Measurements from ENCODE around the gene COLEC11.
"Not testable (repeated sequence)": the region's sequence is repeated elsewhere in the genome, so short reads cannot be mapped to it uniquely, and the experiment has no call there.

COLEC11 gene

GRCh38 chr2:3594493-3595281, at the start of gene COLEC11:
Gene COLEC11 (plus strand): TSS chr2:3595112. CDS start chr2:3604341, 9,229 bp downstream.
- DNase-seq (ENCODE audit: low spot score) = no peak

- no peak for DNase-seq (ENCODE audit: low spot score)
Measured at GRCh38 chr2:3545788-3546478, 49.0 kb upstream of the COLEC11 start.

DNA sequence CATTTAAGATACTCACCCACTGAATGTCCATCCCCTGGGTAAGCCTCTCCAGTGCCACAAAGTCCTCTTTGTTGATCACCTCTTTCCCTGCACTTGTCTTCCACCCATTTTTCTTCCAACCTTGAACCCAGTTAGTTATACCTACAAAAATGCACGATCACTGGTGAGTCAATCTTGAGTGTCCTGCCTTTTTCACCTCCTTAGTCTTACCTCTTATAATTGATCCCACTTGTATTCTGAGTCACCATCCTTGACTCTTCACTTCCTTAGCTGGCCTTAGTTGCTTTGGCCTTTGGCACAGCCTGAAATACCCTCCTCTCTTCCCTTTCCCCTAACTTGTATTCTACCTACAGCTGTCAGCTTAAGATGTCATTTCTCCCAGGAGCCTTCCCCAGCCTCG, 47.0 kb upstream of the COLEC11 start:
- no peak for DNase-seq (ENCODE audit: low spot score)

DNA sequence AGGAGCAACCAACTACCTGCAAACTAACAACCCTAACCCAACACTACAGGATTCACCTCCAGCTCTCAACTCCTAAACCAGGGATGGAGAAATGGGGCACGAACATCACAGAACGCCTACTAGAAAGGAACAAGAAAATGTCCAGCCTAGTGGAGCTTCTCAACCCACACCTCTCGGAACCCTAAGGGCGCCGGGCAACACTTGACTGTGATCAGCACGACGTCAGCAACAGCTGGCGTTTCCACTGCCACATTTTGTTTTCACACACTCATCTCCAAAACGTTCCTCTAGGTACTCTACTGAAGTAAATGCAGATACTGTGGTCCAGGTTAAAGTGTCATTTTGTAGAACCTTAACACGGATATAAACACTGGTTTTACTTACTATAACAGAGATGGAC, 41.0 kb upstream of the COLEC11 start:
- DNase-seq (ENCODE audit: low spot score) = no peak

- DNase-seq (ENCODE audit: low spot score) = no peak
Measured at GRCh38 chr2:3557639-3558204, 37.2 kb upstream of the COLEC11 start.

- peak; percentile 98 for DNase-seq (ENCODE audit: low spot score)
Measured at GRCh38 chr2:3558205-3559014, 36.5 kb upstream of the COLEC11 start, which contains the start of gene RNASEH1. Gene RNASEH1 (minus strand): TSS chr2:3558333. CDS start chr2:3558260, 73 bp downstream.

- no peak for DNase-seq (ENCODE audit: low spot score)
Measured at GRCh38 chr2:3563521-3563976, 31.4 kb upstream of the COLEC11 start.

- DNase-seq (ENCODE audit: low spot score) = no peak
Measured at GRCh38 chr2:3565117-3565516, 29.8 kb upstream of the COLEC11 start.

DNA sequence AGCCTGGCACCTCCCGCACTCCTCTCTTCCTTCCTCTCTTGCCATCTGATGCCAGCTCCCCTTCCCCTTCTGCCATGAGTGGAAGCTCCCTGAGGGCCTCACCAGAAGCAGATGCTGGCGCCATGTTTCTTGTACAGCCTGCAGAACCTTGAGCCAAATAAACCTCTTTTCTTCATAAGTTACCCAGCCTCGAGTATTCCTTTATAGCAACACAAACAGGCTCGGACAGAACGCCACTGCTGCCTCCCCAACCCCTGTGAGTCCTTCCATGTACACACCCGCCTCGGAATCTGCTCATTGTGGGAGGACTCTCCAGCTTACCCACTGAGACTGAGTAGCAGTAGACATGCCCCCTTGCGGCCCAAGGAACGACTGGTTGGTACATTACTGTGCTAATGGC, 28.1 kb upstream of the COLEC11 start:
- DNase-seq (ENCODE audit: low spot score) = no peak

- DNase-seq (ENCODE audit: low spot score) = not testable (repeated sequence)
Measured at GRCh38 chr2:3569656-3570055, 25.3 kb upstream of the COLEC11 start.

GRCh38 chr2:3571284-3571683, 23.6 kb upstream of the COLEC11 start:
- no peak for DNase-seq (ENCODE audit: low spot score)

DNA sequence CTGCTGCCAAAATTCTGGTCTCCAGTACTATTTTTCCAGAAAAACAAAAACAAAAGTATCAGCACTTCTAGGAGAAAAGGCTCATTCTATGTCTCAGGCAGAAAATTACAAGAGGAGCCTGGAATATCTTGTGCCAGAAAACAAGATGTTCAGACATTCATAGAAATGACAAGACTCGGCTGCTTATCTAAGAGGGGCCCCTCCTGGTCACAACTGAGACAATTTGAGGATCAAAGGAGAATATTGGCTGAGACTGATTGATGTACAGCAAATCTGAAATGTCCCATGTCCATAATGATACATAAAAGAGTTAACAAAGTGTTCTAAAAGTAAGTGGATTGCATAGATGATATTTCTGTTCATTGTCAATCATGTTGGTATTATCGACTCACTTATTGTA, 22.3 kb upstream of the COLEC11 start:
- DNase-seq (ENCODE audit: low spot score) = no peak

GRCh38 chr2:3574155-3574554, 20.8 kb upstream of the COLEC11 start:
- no peak for DNase-seq (ENCODE audit: low spot score)

DNA sequence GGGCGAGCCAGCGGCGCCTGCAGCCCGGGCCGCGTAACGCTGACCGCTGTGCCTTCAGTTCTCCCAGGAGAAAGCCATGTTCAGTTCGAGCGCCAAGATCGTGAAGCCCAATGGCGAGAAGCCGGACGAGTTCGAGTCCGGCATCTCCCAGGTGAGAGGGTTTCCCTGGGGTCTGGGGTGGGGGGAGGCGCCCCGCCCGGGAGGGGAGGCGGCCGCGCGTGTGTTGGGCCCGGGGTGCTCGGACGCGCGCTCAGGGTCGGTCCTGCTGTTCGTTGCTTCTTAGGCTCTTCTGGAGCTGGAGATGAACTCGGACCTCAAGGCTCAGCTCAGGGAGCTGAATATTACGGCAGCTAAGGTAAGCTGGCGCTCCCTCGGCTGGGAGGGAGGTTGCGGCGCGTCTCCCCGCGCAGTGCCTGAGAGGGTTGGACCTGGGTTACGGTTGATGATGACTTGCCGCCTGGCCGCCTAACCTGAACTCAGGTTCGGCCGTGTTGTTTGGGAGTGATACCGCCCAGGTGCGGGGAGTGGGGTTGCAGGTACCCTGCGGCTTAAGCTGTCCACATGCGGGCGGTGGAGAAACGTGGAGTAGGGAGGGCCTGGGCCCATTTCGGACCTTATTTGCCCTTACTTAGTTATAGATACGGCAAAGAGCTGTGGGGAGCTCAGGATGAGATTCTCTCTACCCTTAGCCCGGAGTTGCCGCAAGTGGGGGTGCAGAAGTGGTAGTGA, 19.2 kb upstream of the COLEC11 start:
- no peak for DNase-seq (ENCODE audit: low spot score)

DNA sequence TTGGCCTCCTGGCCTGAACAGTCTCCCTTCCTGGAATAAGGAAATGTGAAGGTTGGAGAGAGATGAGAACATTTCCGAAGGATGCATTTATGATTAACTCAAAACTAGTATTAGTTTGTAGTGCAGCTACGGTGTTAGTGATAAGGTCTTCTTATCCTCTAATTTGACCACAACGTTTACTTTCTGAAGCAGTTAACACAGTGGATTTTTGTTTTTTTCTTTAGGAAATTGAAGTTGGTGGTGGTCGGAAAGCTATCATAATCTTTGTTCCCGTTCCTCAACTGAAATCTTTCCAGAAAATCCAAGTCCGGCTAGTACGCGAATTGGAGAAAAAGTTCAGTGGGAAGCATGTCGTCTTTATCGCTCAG, 18.7 kb upstream of the COLEC11 start:
- not testable (repeated sequence) for DNase-seq (ENCODE audit: low spot score)

GRCh38 chr2:3578987-3579386, 15.9 kb upstream of the COLEC11 start:
- no peak for DNase-seq (ENCODE audit: low spot score)

- no peak for DNase-seq (ENCODE audit: low spot score)
Measured at GRCh38 chr2:3580449-3580848, 14.5 kb upstream of the COLEC11 start.

- DNase-seq (ENCODE audit: low spot score) = no peak
Measured at GRCh38 chr2:3581367-3582262, 13.3 kb upstream of the COLEC11 start.

DNA sequence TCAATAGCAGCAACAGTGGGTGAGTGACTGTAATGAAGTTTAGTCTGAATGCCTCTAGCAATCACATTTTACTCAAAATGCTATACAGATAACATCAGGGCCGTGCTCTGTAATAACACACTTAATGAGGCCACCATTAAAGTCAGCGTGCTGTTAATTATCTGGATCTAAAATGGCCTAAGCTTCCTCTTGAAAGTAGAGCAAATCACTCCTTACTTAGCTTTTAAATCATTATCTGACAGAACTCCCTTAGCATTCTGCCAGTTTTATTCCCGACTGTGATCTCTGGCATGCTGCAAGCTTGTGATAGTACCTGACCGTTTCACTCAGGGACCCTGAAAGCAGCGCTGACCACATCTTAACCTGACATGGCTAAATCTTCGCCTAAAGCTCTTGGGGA, 10.8 kb upstream of the COLEC11 start:
- DNase-seq (ENCODE audit: low spot score) = no peak

DNA sequence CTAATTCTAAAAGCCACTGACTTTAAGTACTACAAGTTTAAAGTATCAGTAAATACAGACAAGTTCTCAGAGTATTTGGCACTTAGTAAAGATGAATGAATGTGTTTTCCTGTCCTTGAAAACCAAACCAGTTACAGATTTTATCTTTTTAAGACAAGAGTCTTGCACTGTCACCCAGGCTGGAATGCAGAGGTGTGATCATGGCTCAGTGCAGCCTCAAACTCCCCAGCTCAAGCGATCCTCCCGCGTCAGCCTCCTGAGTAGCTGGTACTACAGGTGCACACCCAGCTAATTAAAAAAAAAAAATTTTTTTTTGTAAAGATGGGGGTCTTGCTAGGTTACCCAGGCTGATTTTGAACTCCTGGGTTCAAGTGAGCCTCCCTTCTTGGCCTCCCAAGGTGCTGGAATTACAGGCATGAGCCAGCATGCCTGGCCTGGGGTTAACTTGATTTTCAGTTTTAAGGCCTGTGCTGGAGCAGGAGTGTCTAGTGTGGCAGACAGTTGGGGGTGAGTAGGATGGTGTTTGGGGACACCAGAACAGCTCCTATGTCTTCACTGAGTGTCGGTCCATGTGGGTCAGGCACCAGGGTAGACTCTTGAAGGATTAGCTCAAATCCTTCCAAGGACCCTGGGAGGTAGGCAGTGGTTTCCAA, 10.2 kb upstream of the COLEC11 start:
- DNase-seq (ENCODE audit: low spot score) = no peak

Measured in HuH-7 (cell line).